Esophagus squamous epithelium (tissue), 5 donors: ENCODE measurements around the gene TMEM63C. TPM values are rescaled to one million over a fixed set of nuclear protein-coding genes. Genes with fewer than 3 reads are reported as not detected.

Source experiments
- DNase-seq: peaks from one replicate; lab custom pipeline; 2025; lab: John Stamatoyannopoulos, UW
- H3K27ac ChIP-seq, 4 donors: fragments of 200-600 bp; sonication (generic); one replicate each; pipeline ENCODE4 v1.5.1; 2016 to 2019; ENCODE audit warnings: mild to moderate bottlenecking in 1 of 4
- H3K27me3 ChIP-seq, 4 donors: fragments of 200-600 bp; sonication (generic); 1 replicate in 3 of 4; 2 replicates in 1 of 4; pipeline versions ENCODE4 v1.5.1 to v1.6.0; 2017 to 2021; ENCODE audit warnings: antibody characterized with exemption in 1 of 4
- H3K36me3 ChIP-seq, 3 donors: fragments of 200-600 bp; sonication (generic); one replicate each; pipeline ENCODE4 v1.5.1; 2016 to 2019
- H3K4me1 ChIP-seq, 3 donors: fragments of 200-600 bp; sonication (generic); one replicate each; pipeline ENCODE4 v1.5.1; 2017 to 2019
- H3K4me3 ChIP-seq, 4 donors: fragments of 200-600 bp; sonication (generic); 1 replicate in 3 of 4; 2 replicates in 1 of 4; pipeline ENCODE4 v1.5.1; 2016 to 2019; ENCODE audit warnings: mild to moderate bottlenecking in 2 of 4, moderate library complexity in 1 of 4
- H3K9me3 ChIP-seq, 3 donors: fragments of 200-600 bp; sonication (generic); one replicate each; pipeline ENCODE4 v1.5.1; 2016 to 2019
- CTCF ChIP-seq, 6 experiments: fragments of 450-650 bp in 4 of 6; fragments of 200-600 bp in 2 of 6; sonication (generic) in 2 of 6; IDR thresholded peaks; one replicate each; pipeline ENCODE4 v1.5.1; 2016 to 2019; ENCODE audit warnings: antibody characterized with exemption in 6 of 6, mild to moderate bottlenecking in 4 of 6, moderate library complexity in 4 of 6
- POLR2A ChIP-seq, 4 donors: fragments of 450-650 bp; IDR thresholded peaks; one replicate each; pipeline ENCODE4 v1.6.1; 2017; ENCODE audit warnings: antibody characterized with exemption in 4 of 4, mild to moderate bottlenecking in 4 of 4, moderate library complexity in 3 of 4
- WGBS, 2 donors: methylation state at CpG; one replicate each; pipeline ENCODE4 v1.1.5; 2018; 5-methylcytosine and 5-hydroxymethylcytosine counted together
- intact Hi-C: fragments of 100-400 bp; cut with DNase I; formaldehyde crosslinking; loops from one replicate; pipeline ENCODE4 v1.15.0; 2022
- total RNA-seq, 4 donors: library from RNA; depleted of rRNA; stranded (reverse); fragments of >200 nt; gene quantifications; one replicate each; pipeline ENCODE4 v1.1.0, GENCODE V29; 2016
- donor health status: DM: yes; HTN: yes; CAD: no.

TMEM63C gene
- total RNA-seq, 4 donors from 2014 or later = 5.2 to 18.6 (median 9.8) TPM

GRCh38 chr14:77225254-77225653, 43.7 kb downstream of the TMEM63C start:
- H3K36me3 ChIP-seq = no peaks in the 10 kb centered on the region
- H3K27me3 ChIP-seq = peaks cover 0 to 7% (median 0%) of the 10 kb centered on the region in 4 donors
- intact Hi-C loops = no loop called here
- no peak for TF ChIP-seq CTCF (IDR thresholded peaks at IDR 0.05)
- no peaks in the 10 kb centered on the region for H3K4me1 ChIP-seq
- H3K4me3 ChIP-seq = no peak overlapping the region
- H3K9me3 ChIP-seq = no peaks in the 10 kb centered on the region
- no peak for DNase-seq
- WGBS, 2 donors = 68 to 70% methylated on average over 4 to 8 of the region's 12 CpGs
- no peak overlapping the region for H3K27ac ChIP-seq

DNA sequence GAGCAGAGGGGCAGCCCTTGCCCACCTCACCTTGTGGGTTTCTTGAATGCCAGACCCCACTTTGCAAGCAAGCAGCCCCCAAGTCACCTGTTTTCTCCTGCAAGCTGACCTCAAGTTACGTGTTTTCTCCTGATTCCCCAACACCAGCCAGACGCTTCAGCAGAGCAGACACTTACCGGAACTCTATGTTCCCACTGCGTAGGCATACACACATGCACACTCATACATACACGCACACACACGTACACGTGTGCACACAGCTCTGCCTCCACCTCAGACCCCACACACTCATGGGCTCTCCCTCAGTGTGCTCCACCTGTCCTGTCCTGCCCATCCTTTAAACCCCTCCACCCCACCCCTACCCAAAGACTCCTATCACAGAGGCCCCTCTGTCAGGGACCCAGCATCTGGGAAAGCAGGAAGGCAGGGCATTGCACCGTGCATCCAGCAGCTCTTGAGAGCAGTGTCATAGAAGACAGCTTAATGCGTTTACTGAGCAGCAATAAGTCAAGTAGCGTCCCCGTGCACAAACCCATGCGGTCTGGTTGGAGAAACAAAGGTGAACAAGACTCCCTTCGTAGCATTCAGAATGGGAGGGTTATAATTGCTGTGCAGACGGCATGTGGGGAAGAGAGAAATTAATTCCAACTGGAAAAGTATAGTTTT, 44.4 kb downstream of the TMEM63C start:
- Histone ChIP-seq H3K27ac (no peak overlapping the region), H3K9me3 (no peaks in the 10 kb centered on the region), H3K27me3 (peaks cover 0 to 7% (median 0%) of the 10 kb centered on the region in 4 donors), H3K4me1 (no peaks in the 10 kb centered on the region), H3K36me3 (no peaks in the 10 kb centered on the region), H3K4me3 (no peak overlapping the region)
- TF ChIP-seq CTCF (IDR thresholded peaks at IDR 0.05) = no peak
- TF ChIP-seq POLR2A (IDR thresholded peaks at IDR 0.05) = no peak
- intact Hi-C loops = no loop called here
- no peak for DNase-seq
- 79 to 81% methylated on average over 13 to 14 of the region's 14 CpGs for WGBS, 2 donors

DNA sequence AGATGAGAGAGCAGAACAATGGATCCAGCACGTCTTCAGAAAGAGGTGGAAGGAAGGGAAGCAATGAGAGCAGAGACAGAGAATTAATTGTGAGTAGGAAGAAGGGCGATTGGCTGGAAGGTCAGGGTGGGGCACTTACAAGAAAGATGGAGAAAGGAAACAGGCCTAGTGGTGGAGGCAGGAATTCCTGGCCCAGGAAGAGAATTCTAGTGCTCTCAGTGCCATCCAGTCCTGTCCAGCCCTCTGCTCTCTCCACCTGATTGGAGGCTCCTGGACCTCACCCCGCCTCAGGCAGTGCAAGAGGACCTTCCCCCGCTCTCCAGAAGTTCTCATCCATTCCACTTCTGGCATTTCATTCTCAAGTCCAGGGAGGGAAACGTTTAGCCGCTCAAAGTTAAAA, 46.5 kb downstream of the TMEM63C start:
- WGBS, 2 donors = 57 to 59% methylated on average over 6 of the region's 6 CpGs
- Histone ChIP-seq H3K27ac (no peak overlapping the region), H3K4me1 (no peaks in the 10 kb centered on the region), H3K36me3 (no peaks in the 10 kb centered on the region), H3K27me3 (peaks cover 0 to 4% (median 0%) of the 10 kb centered on the region in 4 donors), H3K4me3 (no peak overlapping the region), H3K9me3 (no peaks in the 10 kb centered on the region)
- TF ChIP-seq CTCF (IDR thresholded peaks at IDR 0.05) (no peak), POLR2A (IDR thresholded peaks at IDR 0.05) (no peak)
- intact Hi-C loops = no loop called here
- no peak for DNase-seq

DNA sequence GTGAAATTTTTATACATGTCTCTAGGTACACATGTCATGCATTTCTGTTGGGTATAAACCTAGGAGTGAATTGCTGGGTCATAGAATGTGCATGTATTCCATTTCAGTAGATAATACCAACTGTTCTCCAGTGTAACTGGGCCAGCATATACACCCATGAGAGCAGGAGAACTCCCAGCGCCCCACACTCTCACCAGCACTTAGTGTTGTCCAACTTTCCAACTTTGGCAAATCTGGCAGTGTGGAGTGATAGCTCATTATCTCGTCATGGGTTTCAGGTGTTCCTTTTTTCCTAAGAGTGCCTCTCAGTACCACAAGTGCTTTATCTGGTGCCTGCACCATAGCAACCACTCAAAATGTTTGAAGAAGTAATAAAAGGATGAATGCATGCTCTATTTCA, 49.3 kb downstream of the TMEM63C start:
- WGBS, 2 donors = 80 to 91% methylated on average over 2 of the region's 2 CpGs
- TF ChIP-seq POLR2A (IDR thresholded peaks at IDR 0.05) (no peak), CTCF (IDR thresholded peaks at IDR 0.05) (no peak)
- no peak for DNase-seq
- Histone ChIP-seq H3K9me3 (no peaks in the 10 kb centered on the region), H3K4me3 (no peak overlapping the region), H3K27ac (no peak overlapping the region), H3K27me3 (no peaks in the 10 kb centered on the region), H3K36me3 (no peaks in the 10 kb centered on the region), H3K4me1 (no peaks in the 10 kb centered on the region)
- intact Hi-C loops = no loop called here

GRCh38 chr14:77231721-77232120, 50.1 kb downstream of the TMEM63C start:
- TF ChIP-seq CTCF (IDR thresholded peaks at IDR 0.05) (no peak), POLR2A (IDR thresholded peaks at IDR 0.05) (no peak)
- intact Hi-C loops = no loop called here
- H3K4me1 ChIP-seq = no peaks in the 10 kb centered on the region
- no peak overlapping the region for H3K4me3 ChIP-seq
- no peaks in the 10 kb centered on the region for H3K27me3 ChIP-seq
- H3K36me3 ChIP-seq = no peaks in the 10 kb centered on the region
- H3K27ac ChIP-seq = no peak overlapping the region
- H3K9me3 ChIP-seq = no peaks in the 10 kb centered on the region
- DNase-seq = no peak
- WGBS, 2 donors = 35 to 60% methylated on average over 2 to 3 of the region's 3 CpGs
